HepG2 (cell line): ENCODE results near the gene ABCC3. TPM values are rescaled to one million over a fixed set of nuclear protein-coding genes. Genes with fewer than 3 reads are reported as not detected.
A peak's percentile ranks its signal among the peaks of the same experiment; 100 is the strongest.

Source experiments
- EEA1 ChIP-seq: sonication (generic); formaldehyde crosslinking; IDR thresholded peaks from 2 replicates; pipeline ENCODE4 v1.5.1; 2020; ENCODE audit warnings: mild to moderate bottlenecking, missing genetic modification reagents, borderline replicate concordance
- HMGXB4 ChIP-seq, 2 experiments: sonication (generic) in 1 of 2; formaldehyde crosslinking in 1 of 2; IDR thresholded peaks; 2 replicates each; pipeline versions ENCODE4 v1.4.0 to v1.6.1; 2018 to 2020; ENCODE audit warnings: missing genetic modification reagents in 2 of 2, borderline replicate concordance in 1 of 2, low read depth in 1 of 2, mild to moderate bottlenecking in 1 of 2, missing biosample characterization in 1 of 2
- IKZF4 ChIP-seq: sonication (generic); formaldehyde crosslinking; IDR thresholded peaks from 2 replicates; pipeline ENCODE4 v1.5.1; 2020; ENCODE audit warnings: borderline replicate concordance, mild to moderate bottlenecking, low read depth, missing genetic modification reagents; ENCODE audit errors: not compliant biosample characterization
- MED1 ChIP-seq: sonication (generic); formaldehyde crosslinking; IDR thresholded peaks from 2 replicates; pipeline ENCODE4 v1.4.0; 2020; ENCODE audit warnings: missing genetic modification reagents
- RBM22 ChIP-seq: fragments of 200-400 bp; formaldehyde crosslinking; optimal IDR thresholded peaks from 2 replicates; pipeline ENCODE3; 2017; ENCODE audit warnings: mild to moderate bottlenecking, low read length, moderate library complexity
- SAFB2 ChIP-seq: sonication (generic); formaldehyde crosslinking; IDR thresholded peaks from 2 replicates; pipeline ENCODE4 v1.5.1; 2020; ENCODE audit warnings: missing genetic modification reagents, low read depth, mild to moderate bottlenecking, borderline replicate concordance
- SNAPC2 ChIP-seq: sonication (generic); formaldehyde crosslinking; IDR thresholded peaks from 2 replicates; pipeline ENCODE4 v1.8.1; 2022; ENCODE audit warnings: mild to moderate bottlenecking, missing genetic modification reagents
- SOX13 ChIP-seq, 3 experiments: fragments of 450-650 bp in 1 of 3; sonication (generic) in 1 of 3; formaldehyde crosslinking in 1 of 3; IDR thresholded peaks in 2 of 3; conservative IDR thresholded peaks in 1 of 3; 2 replicates each; pipeline versions ENCODE4 v1.5.0 to v1.6.1; 2016 to 2020; ENCODE audit warnings: antibody characterized with exemption in 1 of 3, mild to moderate bottlenecking in 1 of 3, missing compliant biosample characterization in 1 of 3, missing genetic modification reagents in 1 of 3, moderate library complexity in 1 of 3
- SRY ChIP-seq: sonication (generic); formaldehyde crosslinking; IDR thresholded peaks from 2 replicates; pipeline ENCODE4 v1.8.0; 2022; ENCODE audit warnings: mild to moderate bottlenecking, missing genetic modification reagents
- STAT6 ChIP-seq: sonication (generic); formaldehyde crosslinking; IDR thresholded peaks from 2 replicates; pipeline ENCODE4 v1.4.0; 2020; ENCODE audit warnings: missing genetic modification reagents, mild to moderate bottlenecking, borderline replicate concordance
- TBL1XR1 ChIP-seq: fragments of 150-350 bp; IDR thresholded peaks from 2 replicates; pipeline ENCODE4 v1.6.1; 2014; ENCODE audit warnings: borderline replicate concordance, low read length; ENCODE audit not compliant: partially characterized antibody
- TEF ChIP-seq: sonication (generic); formaldehyde crosslinking; IDR thresholded peaks from 2 replicates; pipeline ENCODE4 v1.5.0; 2020; ENCODE audit warnings: missing genetic modification reagents
- ZMYM2 ChIP-seq: sonication (generic); formaldehyde crosslinking; IDR thresholded peaks from 2 replicates; pipeline ENCODE4 v1.8.0; 2022; ENCODE audit warnings: mild to moderate bottlenecking, missing genetic modification reagents
- ZNF20 ChIP-seq: sonication (generic); formaldehyde crosslinking; IDR thresholded peaks from 2 replicates; pipeline ENCODE4 v1.4.0; 2020; ENCODE audit warnings: mild to moderate bottlenecking, moderate library complexity, missing genetic modification reagents
- ZNF354B ChIP-seq: sonication (generic); formaldehyde crosslinking; IDR thresholded peaks from 2 replicates; pipeline ENCODE4 v1.8.0; 2022; ENCODE audit warnings: mild to moderate bottlenecking, missing genetic modification reagents
- ZNF546 ChIP-seq: sonication (generic); formaldehyde crosslinking; conservative IDR thresholded peaks from 2 replicates; pipeline ENCODE4 v1.8.1; 2023; ENCODE audit warnings: mild to moderate bottlenecking, missing genetic modification reagents
- ZNF615 ChIP-seq: sonication (generic); formaldehyde crosslinking; IDR thresholded peaks from 2 replicates; pipeline ENCODE4 v1.5.0; 2020; ENCODE audit warnings: mild to moderate bottlenecking, missing genetic modification reagents, borderline replicate concordance
- ZNF652 ChIP-seq: IDR thresholded peaks from 2 replicates; pipeline ENCODE4 v1.6.1; 2016; ENCODE audit warnings: low read depth, borderline replicate concordance
- ZNF703 ChIP-seq: sonication (generic); formaldehyde crosslinking; IDR thresholded peaks from 2 replicates; pipeline ENCODE4 v1.5.1; 2020; ENCODE audit warnings: missing genetic modification reagents, mild to moderate bottlenecking, moderate library complexity, borderline replicate concordance
- ZNF768 ChIP-seq: sonication (generic); formaldehyde crosslinking; IDR thresholded peaks from 2 replicates; pipeline ENCODE4 v1.4.0; 2020; ENCODE audit warnings: missing genetic modification reagents
- ZNF792 ChIP-seq: IDR thresholded peaks from 2 replicates; pipeline ENCODE4 v1.6.1; 2016
- polyA plus RNA-seq, 8 experiments: library from polyadenylated mRNA; depleted of rRNA in 3 of 8; stranded (reverse) in 7 of 8; unstranded in 1 of 8; fragments of >200 nt; fragmentation: Illumina TruSeq in 4 of 8; extraction: Trizol in 4 of 8; gene quantifications; 2 replicates each; pipeline versions ENCODE4 v1.2.1 to v1.2.3, GENCODE V29; 2011 to 2016; ENCODE audit warnings: low read depth in 4 of 8, missing spikeins in 1 of 8, mixed read lengths in 1 of 8; ENCODE audit not compliant: insufficient read depth in 1 of 8
- total RNA-seq, 5 experiments: library from RNA; depleted of rRNA; stranded (reverse); fragments of >200 nt; fragmentation: Illumina TruSeq; extraction: Trizol; gene quantifications; 2 replicates each; pipeline ENCODE4 v1.2.3, GENCODE V29; 2016; ENCODE audit warnings: low read depth in 1 of 5
- TF ChIP-seq, protein P1 (sequence below): sonication (generic); formaldehyde crosslinking; IDR thresholded peaks from 2 replicates; pipeline ENCODE4 v1.8.1; 2023; ENCODE audit warnings: mild to moderate bottlenecking, missing genetic modification reagents, borderline replicate concordance

ABCC3 gene
- total and polyA plus RNA-seq, 2 of the 13 experiments (the other 11 are each of a cell fraction or from before 2014, with no cell fraction given): 25.2 to 50.7 TPM

GRCh38 chr17:50685691-50686493 lies 51.2 kb downstream of the ABCC3 start (continued):
- TF ChIP-seq HMGXB4 (CRISPR knock-in tag; IDR thresholded peaks at IDR 0.05; ENCODE audit: borderline replicate concordance in 1 of 2, low read depth in 1 of 2): 0 out of 4 replicates have a peak, but pooled peaks of 1 of the 2 experiments have one; percentile 50
- TF ChIP-seq RBM22: peak; percentile 85
- no peak for TF ChIP-seq ZNF792 (CRISPR knock-in tag)
- TF ChIP-seq ZNF354B (CRISPR knock-in tag): 0 out of 2 replicates have a peak, but pooled peaks have one; percentile 48
- peak; percentile 61; the same call in 1 of the 2 replicates for TF ChIP-seq ZMYM2 (CRISPR knock-in tag)
- 0 out of 2 replicates have a peak, but pooled peaks have one; percentile 5 for TF ChIP-seq ZNF615 (CRISPR knock-in tag)
- 0 out of 2 replicates have a peak, but pooled peaks have one; percentile 9 for TF ChIP-seq ZNF20 (CRISPR knock-in tag)
- TF ChIP-seq, protein P1, sequence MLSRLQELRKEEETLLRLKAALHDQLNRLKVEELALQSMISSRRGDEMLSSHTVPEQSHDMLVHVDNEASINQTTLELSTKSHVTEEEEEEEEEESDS (CRISPR knock-in tag): 0 out of 2 replicates have a peak, but pooled peaks have one; percentile 32
- 0 out of 2 replicates have a peak, but pooled peaks have one; percentile 40 for TF ChIP-seq SNAPC2 (CRISPR knock-in tag)
- TF ChIP-seq EEA1 (CRISPR knock-in tag): no peak
- no peak for TF ChIP-seq MED1 (CRISPR knock-in tag)
- 0 out of 2 replicates have a peak, but pooled peaks have one; percentile 16 for TF ChIP-seq STAT6 (CRISPR knock-in tag)
- peak; percentile 23; the same call in 1 of the 2 replicates for TF ChIP-seq ZNF546 (CRISPR knock-in tag)
- TF ChIP-seq ZNF768: no peak; the same call in 1 of the 2 replicates
- TF ChIP-seq SRY (CRISPR knock-in tag): no peak; the same call in 1 of the 2 replicates
- TF ChIP-seq ZNF703 (CRISPR knock-in tag): no peak
- TF ChIP-seq TBL1XR1: no peak
- no peak for TF ChIP-seq SOX13 (IDR thresholded peaks at IDR 0.05)
- 0 out of 4 replicates have a peak, but pooled peaks of 1 of the 2 experiments have one; percentile 70 for TF ChIP-seq SOX13 (CRISPR knock-in tag; conservative IDR thresholded peaks at IDR 0.05 in 1 of 2, IDR thresholded peaks at IDR 0.05 in 1 of 2)
- peak; percentile 9 for TF ChIP-seq IKZF4 (CRISPR knock-in tag)
- TF ChIP-seq SAFB2 (CRISPR knock-in tag): peak; percentile 8; the same call in 1 of the 2 replicates
- no peak for TF ChIP-seq ZNF652 (CRISPR knock-in tag)
- 0 out of 2 replicates have a peak, but pooled peaks have one; percentile 26 for TF ChIP-seq TEF
